Liver (tissue), 9 donors: ENCODE data around the gene MMP21. TPM values are rescaled to one million over a fixed set of nuclear protein-coding genes. Genes with fewer than 3 reads are reported as not detected.

Source experiments
- DNase-seq: peaks from one replicate; pipeline ENCODE4 v3.0.0-alpha.2; 2017; ENCODE audit warnings: low spot score
- H3K27ac ChIP-seq, 2 donors: one replicate each; pipeline ENCODE4 v1.7.0; 2013; ENCODE audit warnings: inconsistent platforms in 2 of 2, low read length in 2 of 2, control low read depth in 1 of 2, low read depth in 1 of 2, mild to moderate bottlenecking in 1 of 2
- H3K27me3 ChIP-seq, 4 donors: one replicate each; pipeline versions ENCODE4 v1.6.1 to v1.7.0; 2013; ENCODE audit warnings: low read length in 3 of 4, inconsistent platforms in 1 of 4, mild to moderate bottlenecking in 1 of 4, moderate library complexity in 1 of 4; ENCODE audit not compliant: control insufficient read depth in 4 of 4, insufficient read depth in 4 of 4
- H3K36me3 ChIP-seq, 4 donors: one replicate each; pipeline versions ENCODE4 v1.6.1 to v1.7.0; 2013; ENCODE audit warnings: low read length in 3 of 4, mild to moderate bottlenecking in 3 of 4, low read depth in 1 of 4, moderate library complexity in 1 of 4; ENCODE audit not compliant: control insufficient read depth in 4 of 4, insufficient read depth in 3 of 4
- H3K4me1 ChIP-seq, 4 donors: one replicate each; pipeline versions ENCODE4 v1.6.1 to v1.7.0; 2013; ENCODE audit warnings: low read length in 3 of 4, mild to moderate bottlenecking in 3 of 4, moderate library complexity in 1 of 4; ENCODE audit not compliant: control insufficient read depth in 4 of 4, insufficient read depth in 4 of 4
- H3K4me3 ChIP-seq, 3 donors: one replicate each; pipeline versions ENCODE4 v1.6.1 to v1.7.0; 2013; ENCODE audit warnings: low read length in 3 of 3, control low read depth in 1 of 3, low read depth in 1 of 3, mild to moderate bottlenecking in 1 of 3
- H3K9ac ChIP-seq, 2 donors: one replicate each; pipeline ENCODE4 v1.7.0; 2013; ENCODE audit warnings: low read length in 2 of 2, mild to moderate bottlenecking in 2 of 2, moderate library complexity in 2 of 2, control low read depth in 1 of 2, low read depth in 1 of 2
- H3K9me3 ChIP-seq, 4 donors: one replicate each; pipeline versions ENCODE4 v1.6.1 to v1.7.0; 2013; ENCODE audit warnings: low read length in 3 of 4; ENCODE audit not compliant: control insufficient read depth in 4 of 4
- EGR1 ChIP-seq, 2 donors: IDR thresholded peaks; 2 replicates each; pipeline ENCODE4 v1.6.1; 2016 to 2018; ENCODE audit warnings: antibody characterized with exemption in 2 of 2, low read depth in 2 of 2
- FOXA1 ChIP-seq: IDR thresholded peaks from 2 replicates; pipeline ENCODE4 v1.6.1; 2016; ENCODE audit warnings: antibody characterized with exemption
- FOXA2 ChIP-seq: IDR thresholded peaks from 2 replicates; pipeline ENCODE4 v1.6.1; 2016; ENCODE audit warnings: antibody characterized with exemption
- GABPA ChIP-seq, 2 donors: IDR thresholded peaks in 1 of 2; conservative IDR thresholded peaks in 1 of 2; 2 replicates each; pipeline ENCODE4 v1.6.1; 2016; ENCODE audit warnings: antibody characterized with exemption in 2 of 2, mild to moderate bottlenecking in 1 of 2, moderate library complexity in 1 of 2
- HNF4A ChIP-seq, 2 donors: conservative IDR thresholded peaks; 2 replicates each; pipeline ENCODE4 v1.6.1; 2016; ENCODE audit warnings: antibody characterized with exemption in 2 of 2, mild to moderate bottlenecking in 2 of 2
- HNF4G ChIP-seq: IDR thresholded peaks from 2 replicates; pipeline ENCODE4 v1.6.1; 2016; ENCODE audit warnings: antibody characterized with exemption
- JUND ChIP-seq, 2 donors: IDR thresholded peaks; 2 replicates each; pipeline ENCODE4 v1.6.1; 2016; ENCODE audit warnings: antibody characterized with exemption in 2 of 2
- NR2F2 ChIP-seq: IDR thresholded peaks from 2 replicates; pipeline ENCODE4 v1.6.1; 2016; ENCODE audit warnings: antibody characterized with exemption
- RAD21 ChIP-seq, 2 donors: IDR thresholded peaks; 2 replicates each; pipeline ENCODE4 v1.6.1; 2016; ENCODE audit warnings: antibody characterized with exemption in 2 of 2, mild to moderate bottlenecking in 2 of 2
- RXRA ChIP-seq, 2 donors: IDR thresholded peaks; 2 replicates each; pipeline ENCODE4 v1.6.1; 2017 to 2018; ENCODE audit warnings: antibody characterized with exemption in 2 of 2, mild to moderate bottlenecking in 1 of 2
- SP1 ChIP-seq: IDR thresholded peaks from 2 replicates; pipeline ENCODE4 v1.6.1; 2018; ENCODE audit warnings: antibody characterized with exemption, mild to moderate bottlenecking
- TAF1 ChIP-seq: conservative IDR thresholded peaks from 2 replicates; pipeline ENCODE4 v1.6.1; 2016; ENCODE audit warnings: antibody characterized with exemption, mild to moderate bottlenecking
- YY1 ChIP-seq: IDR thresholded peaks from 2 replicates; pipeline ENCODE4 v1.6.1; 2016; ENCODE audit warnings: antibody characterized with exemption, mild to moderate bottlenecking
- WGBS: extraction: QIAGEN DNeasy Blood & Tissue Kit; methylation state at CpG from one replicate; pipeline ENCODE4 v1.1.7; 2013; 5-methylcytosine and 5-hydroxymethylcytosine counted together
- polyA plus RNA-seq, 2 donors: library from polyadenylated mRNA; stranded (reverse) in 1 of 2; unstranded in 1 of 2; fragments of 200-250 nt in 1 of 2; fragments of >200 nt in 1 of 2; fragmentation: Nextera tagmentation in 1 of 2; extraction: Ambion mirVana in 1 of 2; gene quantifications; one replicate each; pipeline versions ENCODE4 v1.2.1 to v1.2.3, GENCODE V29; 2013 to 2015
- total RNA-seq, 2 donors: library from RNA; depleted of rRNA; stranded (reverse); fragments of >200 nt; gene quantifications; one replicate each; pipeline ENCODE4 v1.2.3, GENCODE V29; 2014
- TF ChIP-seq, protein P1 (sequence below): IDR thresholded peaks from 2 replicates; pipeline ENCODE4 v1.6.1; 2016; ENCODE audit warnings: antibody characterized with exemption
- TF ChIP-seq, protein P2 (sequence below): IDR thresholded peaks from 2 replicates; pipeline ENCODE4 v1.6.1; 2016; ENCODE audit warnings: antibody characterized with exemption
- TF ChIP-seq, protein P3 (sequence below): IDR thresholded peaks from 2 replicates; pipeline ENCODE4 v1.6.1; 2016; ENCODE audit warnings: antibody characterized with exemption, mild to moderate bottlenecking
- TF ChIP-seq, protein P4 (sequence below): fragments of 150-350 bp; IDR thresholded peaks from 2 replicates; pipeline ENCODE4 v1.5.1; 2017; ENCODE audit warnings: improper control_type of control experiment, low read depth, low read length; ENCODE audit not compliant: missing input control
- TF ChIP-seq, protein P5 (sequence below): IDR thresholded peaks from 2 replicates; pipeline ENCODE4 v1.6.1; 2016; ENCODE audit warnings: antibody characterized with exemption
- donor health status: healthy.
- donor health status: healthy.
- donor health status: healthy.
- donor health status: healthy.
- donor health status: healthy.

MMP21 gene
- total and polyA plus RNA-seq, 4 donors: 0.03 to 0.37 (median 0.17) TPM; not detected in 1

DNA sequence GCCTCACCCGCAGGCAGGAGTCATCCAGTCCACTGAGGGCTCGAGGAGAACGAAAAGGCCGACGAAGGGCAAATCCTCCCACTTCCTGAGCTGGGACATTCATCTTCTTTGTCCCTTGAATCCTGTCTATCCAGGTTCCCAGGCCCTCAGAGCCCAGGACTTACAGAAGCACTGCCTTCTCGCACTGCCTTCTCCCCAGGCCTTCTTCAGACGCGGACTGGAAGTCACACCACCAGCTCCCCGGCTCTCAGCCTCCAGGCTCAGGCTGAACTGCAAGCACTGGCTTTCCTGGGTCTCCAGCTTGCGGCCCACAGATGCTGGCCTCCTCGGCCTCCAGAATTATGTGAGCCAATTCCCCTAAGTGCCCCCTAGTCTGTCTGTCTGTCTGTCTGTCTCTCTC lies 6.4 kb upstream of the MMP21 start:
- Histone ChIP-seq H3K36me3 (peaks cover 0 to 3% (median 1%) of the 10 kb centered on the region in 4 donors), H3K9me3 (no peaks in the 10 kb centered on the region), H3K27ac (no peak overlapping the region), H3K27me3 (no peaks in the 10 kb centered on the region), H3K9ac (no peak overlapping the region), H3K4me1 (no peaks in the 10 kb centered on the region), H3K4me3 (no peak overlapping the region)
- WGBS: 88% methylated on average over 11 of the region's 11 CpGs
- no peak for DNase-seq
- TF ChIP-seq NR2F2: no peak
- TF ChIP-seq RXRA (IDR thresholded peaks at IDR 0.05): no peak
- no peak for TF ChIP-seq FOXA1
- no peak for TF ChIP-seq TAF1
- TF ChIP-seq, protein P1, sequence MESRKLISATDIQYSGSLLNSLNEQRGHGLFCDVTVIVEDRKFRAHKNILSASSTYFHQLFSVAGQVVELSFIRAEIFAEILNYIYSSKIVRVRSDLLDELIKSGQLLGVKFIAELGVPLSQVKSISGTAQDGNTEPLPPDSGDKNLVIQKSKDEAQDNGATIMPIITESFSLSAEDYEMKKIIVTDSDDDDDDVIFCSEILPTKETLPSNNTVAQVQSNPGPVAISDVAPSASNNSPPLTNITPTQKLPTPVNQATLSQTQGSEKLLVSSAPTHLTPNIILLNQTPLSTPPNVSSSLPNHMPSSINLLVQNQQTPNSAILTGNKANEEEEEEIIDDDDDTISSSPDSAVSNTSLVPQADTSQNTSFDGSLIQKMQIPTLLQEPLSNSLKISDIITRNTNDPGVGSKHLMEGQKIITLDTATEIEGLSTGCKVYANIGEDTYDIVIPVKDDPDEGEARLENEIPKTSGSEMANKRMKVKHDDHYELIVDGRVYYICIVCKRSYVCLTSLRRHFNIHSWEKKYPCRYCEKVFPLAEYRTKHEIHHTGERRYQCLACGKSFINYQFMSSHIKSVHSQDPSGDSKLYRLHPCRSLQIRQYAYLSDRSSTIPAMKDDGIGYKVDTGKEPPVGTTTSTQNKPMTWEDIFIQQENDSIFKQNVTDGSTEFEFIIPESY: no peak
- TF ChIP-seq HNF4G: no peak
- TF ChIP-seq YY1: no peak
- no peak for TF ChIP-seq EGR1 (IDR thresholded peaks at IDR 0.05; ENCODE audit: low read depth in 2 of 2)
- TF ChIP-seq HNF4A (conservative IDR thresholded peaks at IDR 0.05): no peak
- no peak for TF ChIP-seq FOXA2
- TF ChIP-seq, protein P2, sequence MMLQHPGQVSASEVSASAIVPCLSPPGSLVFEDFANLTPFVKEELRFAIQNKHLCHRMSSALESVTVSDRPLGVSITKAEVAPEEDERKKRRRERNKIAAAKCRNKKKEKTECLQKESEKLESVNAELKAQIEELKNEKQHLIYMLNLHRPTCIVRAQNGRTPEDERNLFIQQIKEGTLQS: no peak
- TF ChIP-seq, protein P3, sequence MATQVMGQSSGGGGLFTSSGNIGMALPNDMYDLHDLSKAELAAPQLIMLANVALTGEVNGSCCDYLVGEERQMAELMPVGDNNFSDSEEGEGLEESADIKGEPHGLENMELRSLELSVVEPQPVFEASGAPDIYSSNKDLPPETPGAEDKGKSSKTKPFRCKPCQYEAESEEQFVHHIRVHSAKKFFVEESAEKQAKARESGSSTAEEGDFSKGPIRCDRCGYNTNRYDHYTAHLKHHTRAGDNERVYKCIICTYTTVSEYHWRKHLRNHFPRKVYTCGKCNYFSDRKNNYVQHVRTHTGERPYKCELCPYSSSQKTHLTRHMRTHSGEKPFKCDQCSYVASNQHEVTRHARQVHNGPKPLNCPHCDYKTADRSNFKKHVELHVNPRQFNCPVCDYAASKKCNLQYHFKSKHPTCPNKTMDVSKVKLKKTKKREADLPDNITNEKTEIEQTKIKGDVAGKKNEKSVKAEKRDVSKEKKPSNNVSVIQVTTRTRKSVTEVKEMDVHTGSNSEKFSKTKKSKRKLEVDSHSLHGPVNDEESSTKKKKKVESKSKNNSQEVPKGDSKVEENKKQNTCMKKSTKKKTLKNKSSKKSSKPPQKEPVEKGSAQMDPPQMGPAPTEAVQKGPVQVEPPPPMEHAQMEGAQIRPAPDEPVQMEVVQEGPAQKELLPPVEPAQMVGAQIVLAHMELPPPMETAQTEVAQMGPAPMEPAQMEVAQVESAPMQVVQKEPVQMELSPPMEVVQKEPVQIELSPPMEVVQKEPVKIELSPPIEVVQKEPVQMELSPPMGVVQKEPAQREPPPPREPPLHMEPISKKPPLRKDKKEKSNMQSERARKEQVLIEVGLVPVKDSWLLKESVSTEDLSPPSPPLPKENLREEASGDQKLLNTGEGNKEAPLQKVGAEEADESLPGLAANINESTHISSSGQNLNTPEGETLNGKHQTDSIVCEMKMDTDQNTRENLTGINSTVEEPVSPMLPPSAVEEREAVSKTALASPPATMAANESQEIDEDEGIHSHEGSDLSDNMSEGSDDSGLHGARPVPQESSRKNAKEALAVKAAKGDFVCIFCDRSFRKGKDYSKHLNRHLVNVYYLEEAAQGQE: no peak
- TF ChIP-seq, protein P4, sequence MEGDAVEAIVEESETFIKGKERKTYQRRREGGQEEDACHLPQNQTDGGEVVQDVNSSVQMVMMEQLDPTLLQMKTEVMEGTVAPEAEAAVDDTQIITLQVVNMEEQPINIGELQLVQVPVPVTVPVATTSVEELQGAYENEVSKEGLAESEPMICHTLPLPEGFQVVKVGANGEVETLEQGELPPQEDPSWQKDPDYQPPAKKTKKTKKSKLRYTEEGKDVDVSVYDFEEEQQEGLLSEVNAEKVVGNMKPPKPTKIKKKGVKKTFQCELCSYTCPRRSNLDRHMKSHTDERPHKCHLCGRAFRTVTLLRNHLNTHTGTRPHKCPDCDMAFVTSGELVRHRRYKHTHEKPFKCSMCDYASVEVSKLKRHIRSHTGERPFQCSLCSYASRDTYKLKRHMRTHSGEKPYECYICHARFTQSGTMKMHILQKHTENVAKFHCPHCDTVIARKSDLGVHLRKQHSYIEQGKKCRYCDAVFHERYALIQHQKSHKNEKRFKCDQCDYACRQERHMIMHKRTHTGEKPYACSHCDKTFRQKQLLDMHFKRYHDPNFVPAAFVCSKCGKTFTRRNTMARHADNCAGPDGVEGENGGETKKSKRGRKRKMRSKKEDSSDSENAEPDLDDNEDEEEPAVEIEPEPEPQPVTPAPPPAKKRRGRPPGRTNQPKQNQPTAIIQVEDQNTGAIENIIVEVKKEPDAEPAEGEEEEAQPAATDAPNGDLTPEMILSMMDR: no peak
- TF ChIP-seq, protein P5, sequence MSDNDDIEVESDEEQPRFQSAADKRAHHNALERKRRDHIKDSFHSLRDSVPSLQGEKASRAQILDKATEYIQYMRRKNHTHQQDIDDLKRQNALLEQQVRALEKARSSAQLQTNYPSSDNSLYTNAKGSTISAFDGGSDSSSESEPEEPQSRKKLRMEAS: no peak
- no peak for TF ChIP-seq JUND (IDR thresholded peaks at IDR 0.05)
- TF ChIP-seq RAD21 (IDR thresholded peaks at IDR 0.05): no peak
- TF ChIP-seq SP1: no peak
- TF ChIP-seq GABPA (IDR thresholded peaks at IDR 0.05 in 1 of 2, conservative IDR thresholded peaks at IDR 0.05 in 1 of 2): no peak
